HS-27A (cell line): ENCODE results near the gene BCL2L2.

ENCODE experiments used
- DNase-seq: peaks from one replicate; pipeline ENCODE4 v3.0.0-alpha.2; 2012; ENCODE audit warnings: low read depth, missing footprints

Gene BCL2L2

GRCh38 chr14:23355871-23356435, 49.3 kb downstream of the BCL2L2 start:
- DNase-seq, result no peak

GRCh38 chr14:23356662-23357061, 50.0 kb downstream of the BCL2L2 start:
- DNase-seq, result no peak

- no peak for DNase-seq
Observed at GRCh38 chr14:23357261-23357660, 50.6 kb downstream of the BCL2L2 start.

GRCh38 chr14:23358042-23358441, 51.4 kb downstream of the BCL2L2 start:
- no peak for DNase-seq

- DNase-seq, result no peak
Observed at GRCh38 chr14:23358553-23359166, 52.0 kb downstream of the BCL2L2 start.

GRCh38 chr14:23359167-23359626, 52.6 kb downstream of the BCL2L2 start:
- no peak for DNase-seq

- no peak for DNase-seq
Observed at GRCh38 chr14:23359722-23360447, 53.3 kb downstream of the BCL2L2 start.

GRCh38 chr14:23360496-23360895, 53.9 kb downstream of the BCL2L2 start:
- no peak for DNase-seq

- DNase-seq, result no peak
Observed at GRCh38 chr14:23361320-23361719, 54.7 kb downstream of the BCL2L2 start.
